ENCODE measurements around the gene SLC5A9. TPM values are rescaled to one million over a fixed set of nuclear protein-coding genes. Genes with fewer than 3 reads are reported as not detected.

Gene SLC5A9
- total RNA-seq, 1 experiment from 2014 or later: not detected

DNA sequence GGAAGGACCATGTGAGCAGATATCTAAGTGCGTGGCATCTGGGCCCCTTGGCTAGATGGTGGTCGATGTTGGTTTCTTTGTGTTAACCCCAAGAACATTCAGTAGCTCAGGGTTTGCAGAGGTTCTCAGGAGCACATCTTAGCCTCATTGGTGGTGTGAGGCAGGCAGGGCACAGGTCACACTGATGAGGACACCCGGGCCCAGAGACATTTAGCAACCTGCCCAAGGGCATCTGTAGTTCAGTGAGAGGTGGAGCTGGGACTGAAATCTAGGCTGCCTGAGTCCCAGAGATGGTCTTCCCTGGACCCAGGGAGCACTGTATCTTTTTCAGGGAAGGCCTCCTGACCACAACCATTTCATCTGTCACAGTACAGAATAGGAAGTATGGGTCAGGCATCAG, 859 bp upstream of the SLC5A9 start:
- Histone ChIP-seq H3K4ac (ENCODE audit: low read depth, low read length) (no peak overlapping the region), H2BK5ac (ENCODE audit: insufficient read length, low read length) (no peak overlapping the region), H4K91ac (ENCODE audit: insufficient read length, low read depth, low read length) (no peak overlapping the region), H3K56ac (ENCODE audit: insufficient read length, low read depth, low read length) (no peak overlapping the region), H2AFZ (ENCODE audit: low read length) (no peak overlapping the region), H3K18ac (ENCODE audit: insufficient read length, low read depth, low read length) (no peak overlapping the region), H4K20me1 (ENCODE audit: control insufficient read depth, insufficient read depth, insufficient read length) (no peaks in the 10 kb centered on the region), H3K9ac (ENCODE audit: extremely low read depth, insufficient read length, low read length) (no peak overlapping the region), H2BK15ac (ENCODE audit: low read depth, low read length) (no peak overlapping the region), H3K4me2 (ENCODE audit: insufficient read depth, insufficient read length, low read length) (no peak overlapping the region), H3K79me1 (ENCODE audit: insufficient read depth, low read depth, low read length, poor library complexity, severe bottlenecking) (no peaks in the 10 kb centered on the region), H3K4me1 (ENCODE audit: insufficient read depth, low read length) (no peaks in the 10 kb centered on the region), H2BK12ac (ENCODE audit: insufficient read length, low read depth, low read length) (no peak overlapping the region), H4K5ac (ENCODE audit: insufficient read length, low read depth, low read length) (no peak overlapping the region), H3T11ph (ENCODE audit: low read length) (no peak overlapping the region), H2BK120ac (ENCODE audit: low read depth, low read length, poor library complexity, severe bottlenecking) (no peak overlapping the region), H3K27ac (ENCODE audit: insufficient read length, low read depth, low read length) (no peak overlapping the region), H3K23me2 (ENCODE audit: insufficient read length, low read depth, low read length, poor library complexity, severe bottlenecking) (no peaks in the 10 kb centered on the region), H4K8ac (replicated peaks; ENCODE audit: insufficient read length, low read depth, low read length) (no peak overlapping the region), H3K14ac (ENCODE audit: insufficient read depth, low read length) (no peak overlapping the region), H3K9me3 (ENCODE audit: control insufficient read depth, low read depth, low read length) (no peaks in the 10 kb centered on the region), H3K27me3 (ENCODE audit: insufficient read depth, low read length) (no peaks in the 10 kb centered on the region), H3K79me2 (ENCODE audit: insufficient read depth, low read length) (no peaks in the 10 kb centered on the region), H2AK5ac (ENCODE audit: insufficient read length, low read length) (no peak overlapping the region), H2BK20ac (ENCODE audit: low read depth, low read length, poor library complexity, severe bottlenecking) (no peak overlapping the region), H3K23ac (ENCODE audit: insufficient read length, low read depth, low read length) (no peak overlapping the region)
- Mint-ChIP-seq H3K9me3 (no peaks in the 10 kb centered on the region), H3K4me3 (no peak overlapping the region), H3K27ac (no peak overlapping the region), H3K4me1 (peaks cover 10 to 11% of the 10 kb centered on the region in 2 experiments), H3K36me3 (ENCODE audit: insufficient read depth in 1 of 3, low read depth in 3 of 3) (no peaks in the 10 kb centered on the region), H3K27me3 (ENCODE audit: low read depth) (peaks cover 3% of the 10 kb centered on the region)
- DNase-seq: no peak
- WGBS (ENCODE audit: extremely low coverage, insufficient read length, low lambda C conversion rate): no CpG with 5 or more reads among the region's 3 CpGs
- TF ChIP-seq, protein P1, sequence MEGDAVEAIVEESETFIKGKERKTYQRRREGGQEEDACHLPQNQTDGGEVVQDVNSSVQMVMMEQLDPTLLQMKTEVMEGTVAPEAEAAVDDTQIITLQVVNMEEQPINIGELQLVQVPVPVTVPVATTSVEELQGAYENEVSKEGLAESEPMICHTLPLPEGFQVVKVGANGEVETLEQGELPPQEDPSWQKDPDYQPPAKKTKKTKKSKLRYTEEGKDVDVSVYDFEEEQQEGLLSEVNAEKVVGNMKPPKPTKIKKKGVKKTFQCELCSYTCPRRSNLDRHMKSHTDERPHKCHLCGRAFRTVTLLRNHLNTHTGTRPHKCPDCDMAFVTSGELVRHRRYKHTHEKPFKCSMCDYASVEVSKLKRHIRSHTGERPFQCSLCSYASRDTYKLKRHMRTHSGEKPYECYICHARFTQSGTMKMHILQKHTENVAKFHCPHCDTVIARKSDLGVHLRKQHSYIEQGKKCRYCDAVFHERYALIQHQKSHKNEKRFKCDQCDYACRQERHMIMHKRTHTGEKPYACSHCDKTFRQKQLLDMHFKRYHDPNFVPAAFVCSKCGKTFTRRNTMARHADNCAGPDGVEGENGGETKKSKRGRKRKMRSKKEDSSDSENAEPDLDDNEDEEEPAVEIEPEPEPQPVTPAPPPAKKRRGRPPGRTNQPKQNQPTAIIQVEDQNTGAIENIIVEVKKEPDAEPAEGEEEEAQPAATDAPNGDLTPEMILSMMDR (conservative IDR thresholded peaks at IDR 0.05): no peak

All from H9 (cell line).